Psoas muscle (tissue), 8 donors: ENCODE results near the gene TGDS. TPM values are rescaled to one million over a fixed set of nuclear protein-coding genes. Genes with fewer than 3 reads are reported as not detected.

ENCODE experiments used
- ATAC-seq, 4 donors: fragments of 200-7000 bp; cut with Tn5 transposase; one replicate each; pipeline ENCODE4 v1.9.1; 2020; ENCODE audit warnings: moderate library complexity in 3 of 4, mild to moderate bottlenecking in 2 of 4
- DNase-seq, 2 donors: peaks; one replicate each; pipeline ENCODE4 v3.0.0-alpha.2; 2020
- H3K27ac ChIP-seq: fragments of 200-600 bp; one replicate; pipeline ENCODE4 v1.8.0; 2022
- H3K27me3 ChIP-seq, 3 donors: fragments of 200-600 bp in 1 of 3; one replicate each; pipeline versions ENCODE4 v1.6.1 to v1.8.0; 2013 to 2022; ENCODE audit warnings: low read length in 2 of 3, mild to moderate bottlenecking in 2 of 3, moderate library complexity in 1 of 3; ENCODE audit not compliant: insufficient read depth in 3 of 3
- H3K36me3 ChIP-seq, 2 donors: fragments of 200-600 bp in 1 of 2; one replicate each; pipeline versions ENCODE4 v1.6.1 to v1.8.0; 2013 to 2022; ENCODE audit warnings: low read depth in 1 of 2, mild to moderate bottlenecking in 1 of 2, moderate library complexity in 1 of 2; ENCODE audit not compliant: insufficient read depth in 1 of 2
- H3K4me1 ChIP-seq: fragments of 200-600 bp; one replicate; pipeline ENCODE4 v1.8.0; 2022
- H3K4me3 ChIP-seq: fragments of 200-600 bp; one replicate; pipeline ENCODE4 v1.8.0; 2022; ENCODE audit warnings: mild to moderate bottlenecking
- H3K9me3 ChIP-seq: fragments of 200-600 bp; one replicate; pipeline ENCODE4 v1.8.0; 2022
- WGBS, 3 donors: extraction: QIAGEN DNeasy Blood & Tissue Kit; methylation state at CpG; one replicate each; pipeline versions ENCODE4 v1.1.6 to v1.1.7; 2013; 5-methylcytosine and 5-hydroxymethylcytosine counted together
- intact Hi-C, 2 donors: fragments of 100-400 bp; cut with DNase I; formaldehyde crosslinking; loops; one replicate each; pipeline versions ENCODE4 v1.11.0 to v1.14.2; 2022
- polyA plus RNA-seq, 3 donors: library from polyadenylated mRNA; stranded (reverse); fragments of 200-250 nt; gene quantifications; one replicate each; pipeline ENCODE4 v1.2.3, GENCODE V29; 2013
- total RNA-seq, 4 donors: library from RNA; stranded (reverse); fragmentation: NEBNext Ultra II Directional in 2 of 4; extraction: Animal tissue kit (Norgen Biotek cat#: 25700) in 2 of 4; gene quantifications; one replicate each; pipeline versions ENCODE4 v1.2.1 to v1.2.4, GENCODE V29; 2021 to 2023
- TF ChIP-seq, protein P1 (sequence below): fragments of 200-600 bp; IDR thresholded peaks from one replicate; pipeline ENCODE4 v1.8.0; 2022; ENCODE audit warnings: antibody characterized with exemption
- donor health status: healthy with polysubstance abuse.
- donor health status: DM: no; HTN: no; CAD: no; lungs with moderate emphysema.
- donor health status: Bipolar disorder and iron deficiency.
- donor health status: healthy.
- donor health status: DM: yes; HTN: yes; CAD: no.
- donor health status: DM: no; HTN: no; CAD: no.
- donor health status: DM: no; HTN: no; CAD: no.
- donor health status: DM: yes; HTN: yes; CAD: no.

Gene TGDS
- total and polyA plus RNA-seq, 7 donors = 2.4 to 6.2 (median 3.4) TPM

DNA sequence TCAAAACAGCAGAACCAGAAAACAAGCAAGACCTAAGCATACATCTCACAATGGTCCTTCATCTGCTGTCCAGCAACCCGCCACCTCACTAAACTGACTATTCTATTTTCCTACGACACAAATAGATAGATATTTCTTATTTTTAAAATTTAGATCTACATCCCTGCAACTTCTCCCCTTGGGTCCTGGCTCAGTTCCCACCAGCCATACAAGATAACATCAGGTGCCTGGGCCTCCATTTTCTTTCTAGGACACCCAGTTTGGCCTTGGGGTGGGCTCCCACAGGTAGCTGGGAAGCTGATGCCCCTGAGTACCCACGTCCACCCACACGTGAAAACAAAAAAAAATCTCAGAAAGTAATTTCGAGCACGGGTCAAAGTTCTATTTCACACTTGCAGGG is 47.6 kb downstream of the TGDS start:
- H3K27ac ChIP-seq = peak overlapping the region; percentile 91

GRCh38 chr13:94546061-94546839 is 49.7 kb downstream of the TGDS start:
- Histone ChIP-seq H3K36me3 (no peaks in the 10 kb centered on the region), H3K4me3 (no peak overlapping the region), H3K27ac (no peak overlapping the region), H3K9me3 (no peaks in the 10 kb centered on the region), H3K27me3 (no peaks in the 10 kb centered on the region), H3K4me1 (peaks cover 7% of the 10 kb centered on the region)
- intact Hi-C loops = no loop called here
- DNase-seq (no peak), ATAC-seq (no peak)
- TF ChIP-seq, protein P1, sequence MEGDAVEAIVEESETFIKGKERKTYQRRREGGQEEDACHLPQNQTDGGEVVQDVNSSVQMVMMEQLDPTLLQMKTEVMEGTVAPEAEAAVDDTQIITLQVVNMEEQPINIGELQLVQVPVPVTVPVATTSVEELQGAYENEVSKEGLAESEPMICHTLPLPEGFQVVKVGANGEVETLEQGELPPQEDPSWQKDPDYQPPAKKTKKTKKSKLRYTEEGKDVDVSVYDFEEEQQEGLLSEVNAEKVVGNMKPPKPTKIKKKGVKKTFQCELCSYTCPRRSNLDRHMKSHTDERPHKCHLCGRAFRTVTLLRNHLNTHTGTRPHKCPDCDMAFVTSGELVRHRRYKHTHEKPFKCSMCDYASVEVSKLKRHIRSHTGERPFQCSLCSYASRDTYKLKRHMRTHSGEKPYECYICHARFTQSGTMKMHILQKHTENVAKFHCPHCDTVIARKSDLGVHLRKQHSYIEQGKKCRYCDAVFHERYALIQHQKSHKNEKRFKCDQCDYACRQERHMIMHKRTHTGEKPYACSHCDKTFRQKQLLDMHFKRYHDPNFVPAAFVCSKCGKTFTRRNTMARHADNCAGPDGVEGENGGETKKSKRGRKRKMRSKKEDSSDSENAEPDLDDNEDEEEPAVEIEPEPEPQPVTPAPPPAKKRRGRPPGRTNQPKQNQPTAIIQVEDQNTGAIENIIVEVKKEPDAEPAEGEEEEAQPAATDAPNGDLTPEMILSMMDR = no peak
- WGBS, 3 donors = 81 to 88% (median 88%) methylated on average over 10 of the region's 10 CpGs

More for the DNA sequence above, 47.6 kb downstream of the TGDS start:
- intact Hi-C loops = loop anchor here in 1 of 2 donors (2.0 kb wide), 1 partner anchor 48 kb away; the partner anchor contains the start of gene TGDS
- H3K9me3 ChIP-seq = no peaks in the 10 kb centered on the region
- no peaks in the 10 kb centered on the region for H3K36me3 ChIP-seq
- peak overlapping the region; percentile 92 for H3K4me3 ChIP-seq
- DNase-seq = no peak
- TF ChIP-seq, protein P1 = no peak
- no peaks in the 10 kb centered on the region for H3K27me3 ChIP-seq
- ATAC-seq = no peak
- peaks cover 7% of the 10 kb centered on the region for H3K4me1 ChIP-seq
- WGBS, 3 donors = 43 to 52% (median 47%) methylated on average over 6 of the region's 6 CpGs

DNA sequence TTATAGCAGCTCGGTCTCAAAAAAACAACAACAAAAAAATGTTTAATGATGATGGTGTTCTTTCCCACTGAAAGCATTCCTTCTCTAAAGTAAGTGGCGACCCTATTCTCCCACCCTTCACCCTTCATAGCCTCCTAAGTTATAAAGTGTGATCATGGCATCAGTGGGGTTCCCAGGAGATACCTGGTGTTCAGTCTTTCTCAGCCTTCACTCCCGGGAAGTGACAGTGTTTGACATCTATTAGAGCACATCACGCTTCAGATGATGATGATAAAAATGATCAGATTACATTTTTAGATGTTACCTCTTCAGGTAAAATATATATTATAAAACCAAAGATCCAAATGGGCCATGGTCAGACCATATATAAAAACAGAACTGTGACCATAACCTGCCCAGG is 51.0 kb downstream of the TGDS start:
- H3K4me3 ChIP-seq = no peak overlapping the region
- H3K4me1 ChIP-seq = peaks cover 7% of the 10 kb centered on the region
- no peaks in the 10 kb centered on the region for H3K36me3 ChIP-seq
- H3K27me3 ChIP-seq = no peaks in the 10 kb centered on the region
- DNase-seq = no peak
- 71 to 85% (median 72%) methylated on average over 4 of the region's 4 CpGs for WGBS, 3 donors
- TF ChIP-seq, protein P1 = no peak
- H3K27ac ChIP-seq = no peak overlapping the region
- no peaks in the 10 kb centered on the region for H3K9me3 ChIP-seq
- ATAC-seq = no peak
- intact Hi-C loops = no loop called here

DNA sequence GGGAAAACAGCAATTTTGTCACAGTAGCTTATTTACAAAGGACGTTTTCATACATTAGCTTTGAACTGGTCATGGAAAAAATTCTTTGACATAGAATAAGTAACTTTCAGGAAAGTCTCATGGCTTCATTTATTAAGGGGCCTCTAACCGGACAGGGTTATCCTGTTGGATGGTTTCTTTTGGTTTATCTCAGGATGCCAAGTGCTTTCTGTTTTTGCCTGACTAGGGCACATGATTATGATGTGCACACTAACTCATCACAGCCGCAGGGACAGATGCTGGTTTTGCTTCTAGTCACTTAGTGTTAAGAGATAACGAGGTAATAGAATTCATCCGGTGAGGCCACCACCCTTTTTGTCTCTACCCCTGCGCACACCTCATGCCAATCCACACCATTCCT is 53.0 kb downstream of the TGDS start:
- DNase-seq = no peak
- no peak overlapping the region for H3K4me3 ChIP-seq
- intact Hi-C loops = no loop called here
- WGBS, 3 donors = 49 to 68% (median 49%) methylated on average over 6 of the region's 6 CpGs
- no peaks in the 10 kb centered on the region for H3K36me3 ChIP-seq
- no peaks in the 10 kb centered on the region for H3K4me1 ChIP-seq
- no peaks in the 10 kb centered on the region for H3K9me3 ChIP-seq
- H3K27ac ChIP-seq = no peak overlapping the region
- ATAC-seq = no peak
- H3K27me3 ChIP-seq = no peaks in the 10 kb centered on the region
- TF ChIP-seq, protein P1 = no peak
